Duodenal mucosa (tissue), 2 donors: ENCODE data around the gene ZEB2.

Experiments
- H3K27ac ChIP-seq: one replicate; pipeline ENCODE4 v1.7.0; 2013; ENCODE audit warnings: low read depth, low read length
- H3K27me3 ChIP-seq, 2 donors: one replicate each; pipeline ENCODE4 v1.7.0; 2013; ENCODE audit warnings: low read length in 2 of 2, control low read depth in 1 of 2; ENCODE audit not compliant: insufficient read depth in 2 of 2, control insufficient read depth in 1 of 2
- H3K36me3 ChIP-seq, 2 donors: one replicate each; pipeline ENCODE4 v1.7.0; 2013; ENCODE audit warnings: low read length in 2 of 2, control low read depth in 1 of 2; ENCODE audit not compliant: insufficient read depth in 2 of 2, control insufficient read depth in 1 of 2
- H3K4me1 ChIP-seq, 2 donors: one replicate each; pipeline ENCODE4 v1.7.0; 2013; ENCODE audit warnings: low read length in 2 of 2, control low read depth in 1 of 2; ENCODE audit not compliant: insufficient read depth in 2 of 2, control insufficient read depth in 1 of 2
- H3K4me3 ChIP-seq, 2 donors: one replicate each; pipeline ENCODE4 v1.7.0; 2013; ENCODE audit warnings: low read length in 2 of 2, low read depth in 1 of 2
- H3K9ac ChIP-seq, 2 donors: one replicate each; pipeline ENCODE4 v1.7.0; 2013; ENCODE audit warnings: low read length in 2 of 2, low read depth in 1 of 2
- H3K9me3 ChIP-seq, 2 donors: one replicate each; pipeline ENCODE4 v1.7.0; 2013; ENCODE audit warnings: low read length in 2 of 2, control low read depth in 1 of 2; ENCODE audit not compliant: control insufficient read depth in 1 of 2

Gene ZEB2

DNA sequence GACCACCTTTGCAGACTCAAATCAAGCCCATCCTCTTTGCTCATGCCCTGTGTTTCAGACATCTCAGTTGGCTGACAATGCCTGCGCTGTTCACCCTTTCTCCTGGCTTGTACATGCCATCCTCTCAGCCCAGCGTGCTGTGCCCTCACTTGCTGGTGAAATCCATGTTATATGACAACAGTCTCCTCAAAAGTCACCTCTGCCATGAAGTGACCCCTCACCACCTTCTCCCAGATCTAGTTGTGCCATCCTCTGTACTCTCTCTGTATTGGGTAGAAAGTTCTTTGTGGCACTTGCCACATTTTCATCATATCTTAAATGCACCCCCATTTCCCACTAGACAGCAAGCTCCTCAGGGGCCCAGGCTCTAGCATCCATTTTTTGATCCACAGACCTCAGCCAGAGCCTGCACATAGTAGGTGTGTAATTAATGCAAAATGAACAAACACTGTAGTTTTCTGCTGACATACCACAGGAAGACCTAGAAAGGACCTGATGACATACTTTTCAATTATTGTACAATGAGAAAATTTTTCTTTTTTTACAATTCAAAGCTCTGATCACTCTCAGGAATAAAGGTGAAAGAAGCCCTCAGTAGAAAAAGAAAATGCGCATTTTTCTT, 22.8 kb downstream of the ZEB2 start:
- Histone ChIP-seq H3K9ac (no peak overlapping the region), H3K9me3 (no peaks in the 10 kb centered on the region), H3K27me3 (no peaks in the 10 kb centered on the region), H3K27ac (no peak overlapping the region), H3K4me3 (no peak overlapping the region), H3K4me1 (peaks cover 6 to 8% of the 10 kb centered on the region in 2 donors), H3K36me3 (no peaks in the 10 kb centered on the region)

DNA sequence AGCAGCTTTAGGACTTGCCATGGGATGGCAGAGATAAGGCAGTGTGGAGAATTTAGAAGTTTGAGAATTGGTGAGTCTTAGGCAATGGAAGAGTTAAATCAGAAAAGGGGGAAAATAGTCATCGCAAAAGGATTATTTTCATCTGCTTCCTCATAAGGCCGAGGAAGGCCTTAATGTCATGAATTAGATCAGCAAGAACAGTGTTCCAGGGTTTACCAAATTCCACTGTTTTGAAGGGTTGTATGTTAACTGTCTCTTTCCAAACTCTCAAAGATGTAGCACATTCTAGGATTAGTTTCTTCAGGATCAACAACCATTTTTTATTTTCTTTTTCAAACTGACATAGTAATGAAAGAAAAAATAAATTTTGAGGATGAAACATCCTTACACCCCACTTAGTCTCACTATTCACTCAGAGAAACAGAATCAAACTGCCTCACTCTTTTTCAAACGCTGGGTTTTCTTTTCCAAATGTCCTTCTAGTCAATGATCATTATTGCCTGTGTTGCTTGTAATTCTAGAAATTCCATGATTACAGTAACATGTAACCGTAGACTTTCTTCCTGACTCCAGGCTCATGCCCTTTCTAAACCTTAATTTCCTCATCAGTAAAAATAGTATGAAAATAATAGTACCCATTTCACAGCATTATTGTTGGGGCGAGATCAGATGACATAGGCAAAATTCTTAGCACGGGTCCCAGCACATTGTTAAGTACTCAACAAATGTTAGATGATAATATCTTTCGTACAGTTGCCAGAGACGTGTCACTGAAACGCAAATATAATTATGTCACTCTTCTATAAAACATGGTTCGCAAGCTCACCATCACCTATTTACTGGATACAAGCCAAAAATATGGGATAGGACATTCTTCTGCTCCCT, 23.6 kb downstream of the ZEB2 start:
- H3K9ac ChIP-seq, result no peak overlapping the region
- H3K27ac ChIP-seq, result no peak overlapping the region
- H3K36me3 ChIP-seq, result no peaks in the 10 kb centered on the region
- H3K4me1 ChIP-seq, result peaks cover 6 to 8% of the 10 kb centered on the region in 2 donors
- H3K4me3 ChIP-seq, result no peak overlapping the region
- H3K27me3 ChIP-seq, result no peaks in the 10 kb centered on the region
- no peaks in the 10 kb centered on the region for H3K9me3 ChIP-seq

DNA sequence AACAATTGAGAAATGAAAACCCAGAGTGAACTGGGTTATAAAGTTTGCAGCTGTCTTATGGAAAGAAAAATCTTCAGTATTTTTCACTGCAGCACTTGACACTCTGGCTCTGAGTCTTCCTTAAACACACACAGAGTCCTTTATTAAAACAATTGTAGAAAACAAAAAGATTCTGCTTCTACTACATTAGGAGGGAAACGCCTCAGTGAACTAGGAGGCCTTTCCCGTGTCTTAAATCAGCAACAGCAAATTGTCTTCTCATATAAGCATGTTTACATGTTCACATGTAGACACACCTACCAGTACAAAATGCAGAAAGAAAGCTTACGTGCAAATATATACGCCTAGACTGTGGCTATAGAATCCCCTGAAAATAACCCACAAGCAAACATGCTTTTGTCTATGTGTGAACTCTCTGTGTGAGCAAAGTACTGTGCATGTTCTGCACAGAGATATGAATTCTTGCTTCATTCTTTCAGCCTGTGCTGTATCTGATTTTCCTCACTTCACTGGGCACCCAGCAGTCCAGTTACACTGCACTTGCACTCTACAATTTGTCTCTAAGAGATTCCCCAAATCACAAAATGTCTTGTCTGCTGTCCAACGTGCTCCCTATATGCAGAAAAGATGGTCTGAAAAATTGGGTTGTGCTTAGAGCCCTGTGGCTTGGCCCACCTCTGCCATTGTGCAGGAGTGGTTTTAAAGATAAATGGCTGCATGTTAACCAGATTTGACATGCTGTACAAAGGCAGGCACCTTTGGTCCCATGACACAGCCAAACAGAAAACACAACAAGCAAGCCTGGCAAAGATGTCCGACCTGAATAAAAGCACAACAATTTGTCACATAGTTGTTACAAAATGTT, 24.5 kb downstream of the ZEB2 start:
- H3K27ac ChIP-seq, result no peak overlapping the region
- H3K9ac ChIP-seq, result no peak overlapping the region
- H3K4me1 ChIP-seq, result peaks cover 6 to 8% of the 10 kb centered on the region in 2 donors
- H3K9me3 ChIP-seq, result no peaks in the 10 kb centered on the region
- no peaks in the 10 kb centered on the region for H3K36me3 ChIP-seq
- no peak overlapping the region for H3K4me3 ChIP-seq
- H3K27me3 ChIP-seq, result no peaks in the 10 kb centered on the region

DNA sequence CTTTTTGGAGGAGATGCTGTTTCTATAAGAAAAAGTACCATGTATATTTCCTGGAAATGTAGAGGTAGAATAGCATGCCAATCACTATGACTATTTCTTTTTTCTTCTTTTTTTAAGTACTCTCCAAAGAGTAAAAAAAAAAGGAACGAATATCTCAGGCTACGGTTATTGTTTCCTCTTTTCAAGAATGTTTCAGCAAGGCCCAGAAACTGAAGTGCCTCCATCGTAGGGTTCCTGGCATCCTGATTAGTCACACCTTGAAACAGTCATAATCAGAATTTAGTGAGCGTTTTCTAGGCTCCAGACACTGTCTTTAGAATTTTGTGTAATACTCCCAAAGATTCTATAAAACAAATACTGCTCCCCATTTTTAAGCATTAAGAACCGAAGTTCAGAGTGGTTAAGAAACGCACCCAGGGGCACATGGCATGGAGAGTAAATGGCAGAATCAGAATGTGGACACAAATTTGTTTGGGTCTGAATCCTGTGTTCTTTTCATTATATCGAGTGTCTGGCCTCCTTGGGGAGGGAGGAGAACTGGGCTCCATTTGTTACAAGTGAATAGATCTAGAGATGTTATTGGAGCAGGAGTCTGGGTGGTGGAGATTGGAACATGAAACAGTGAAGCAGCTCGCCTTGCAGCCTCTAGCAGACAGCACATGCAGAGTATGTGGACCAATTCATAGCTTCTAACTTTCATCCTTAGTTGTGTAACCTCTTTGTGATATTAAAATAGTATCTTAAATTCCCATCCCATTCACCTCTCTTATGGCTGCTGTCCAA, 26.7 kb downstream of the ZEB2 start:
- Histone ChIP-seq H3K36me3 (no peaks in the 10 kb centered on the region), H3K9ac (no peak overlapping the region), H3K4me1 (peaks cover 6 to 8% of the 10 kb centered on the region in 2 donors), H3K27ac (no peak overlapping the region), H3K27me3 (no peaks in the 10 kb centered on the region), H3K9me3 (no peaks in the 10 kb centered on the region), H3K4me3 (no peak overlapping the region)

DNA sequence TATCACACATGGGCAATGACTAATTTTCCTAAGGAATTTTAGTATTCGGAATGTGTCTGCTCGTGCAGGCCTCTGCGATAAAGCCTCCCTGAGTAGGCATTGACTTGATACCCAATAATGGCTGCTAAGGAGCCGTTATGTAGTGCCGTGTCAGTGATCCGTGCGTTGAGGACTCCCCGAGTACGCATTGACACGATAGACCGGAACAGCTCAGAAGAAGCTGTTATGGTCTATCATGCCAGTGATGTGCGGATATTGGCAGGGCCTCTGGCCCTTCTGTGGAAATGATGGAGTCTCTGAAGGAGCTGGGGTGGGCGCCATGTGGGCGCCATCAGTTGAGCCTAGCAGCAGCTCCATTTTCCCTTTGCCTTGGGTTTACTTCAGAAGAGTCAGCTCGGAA, 29.1 kb downstream of the ZEB2 start:
- H3K4me1 ChIP-seq, result peaks cover 6% of the 10 kb centered on the region in 2 donors
- no peaks in the 10 kb centered on the region for H3K9me3 ChIP-seq
- no peak overlapping the region for H3K27ac ChIP-seq
- no peaks in the 10 kb centered on the region for H3K36me3 ChIP-seq
- no peak overlapping the region for H3K9ac ChIP-seq
- no peak overlapping the region for H3K4me3 ChIP-seq
- no peaks in the 10 kb centered on the region for H3K27me3 ChIP-seq

DNA sequence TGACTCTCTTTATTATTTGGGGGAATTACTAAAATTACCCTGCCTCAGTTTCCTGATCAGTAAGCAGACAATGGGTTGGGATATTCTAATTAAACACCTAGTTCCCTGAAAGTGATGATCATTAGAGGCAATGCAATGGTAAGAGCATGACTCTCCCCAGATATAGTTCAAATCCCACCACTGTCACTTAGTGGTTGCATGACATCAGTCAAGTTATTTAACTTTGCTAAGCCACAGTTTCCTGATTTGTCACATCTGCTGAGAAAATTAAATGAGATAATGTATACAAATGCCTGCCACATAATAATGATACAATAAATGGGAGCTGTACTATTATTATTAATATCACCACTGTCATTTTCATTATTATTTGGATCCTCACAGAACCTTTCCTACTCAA, 29.9 kb downstream of the ZEB2 start:
- Histone ChIP-seq H3K27ac (no peak overlapping the region), H3K27me3 (no peaks in the 10 kb centered on the region), H3K9ac (no peak overlapping the region), H3K4me3 (no peak overlapping the region), H3K4me1 (no peaks in the 10 kb centered on the region), H3K9me3 (no peaks in the 10 kb centered on the region), H3K36me3 (no peaks in the 10 kb centered on the region)

DNA sequence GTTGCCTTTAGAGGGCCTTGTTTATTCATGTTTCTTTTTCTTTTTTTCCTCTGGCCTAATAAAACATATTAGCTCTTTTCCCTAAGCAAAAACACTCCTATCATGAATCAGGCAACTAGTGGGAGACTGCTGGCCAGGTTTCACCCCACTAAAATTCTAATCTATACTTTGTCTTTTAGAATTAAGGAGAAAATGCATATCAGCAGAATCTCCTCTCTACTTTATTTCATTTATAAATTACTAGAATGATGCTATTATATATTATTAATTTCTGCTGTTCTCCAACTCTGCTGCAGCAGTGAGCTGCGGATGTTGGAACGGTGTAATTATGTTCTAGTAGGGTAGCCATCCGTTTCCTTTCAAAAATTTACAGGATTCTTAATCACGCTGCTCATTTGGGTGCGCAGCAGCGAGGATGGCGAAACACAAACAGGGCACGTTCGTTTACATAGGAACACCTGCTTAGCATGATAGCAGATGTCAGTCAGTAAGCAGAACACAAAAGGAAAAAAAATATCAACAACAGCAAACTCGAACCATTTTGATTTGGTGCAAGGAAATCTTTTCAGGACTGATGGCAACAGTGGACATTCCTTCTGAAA, 30.5 kb downstream of the ZEB2 start:
- no peak overlapping the region for H3K9ac ChIP-seq
- H3K36me3 ChIP-seq, result no peaks in the 10 kb centered on the region
- no peak overlapping the region for H3K4me3 ChIP-seq
- H3K27ac ChIP-seq, result no peak overlapping the region
- no peaks in the 10 kb centered on the region for H3K27me3 ChIP-seq
- H3K4me1 ChIP-seq, result no peaks in the 10 kb centered on the region
- H3K9me3 ChIP-seq, result no peaks in the 10 kb centered on the region

DNA sequence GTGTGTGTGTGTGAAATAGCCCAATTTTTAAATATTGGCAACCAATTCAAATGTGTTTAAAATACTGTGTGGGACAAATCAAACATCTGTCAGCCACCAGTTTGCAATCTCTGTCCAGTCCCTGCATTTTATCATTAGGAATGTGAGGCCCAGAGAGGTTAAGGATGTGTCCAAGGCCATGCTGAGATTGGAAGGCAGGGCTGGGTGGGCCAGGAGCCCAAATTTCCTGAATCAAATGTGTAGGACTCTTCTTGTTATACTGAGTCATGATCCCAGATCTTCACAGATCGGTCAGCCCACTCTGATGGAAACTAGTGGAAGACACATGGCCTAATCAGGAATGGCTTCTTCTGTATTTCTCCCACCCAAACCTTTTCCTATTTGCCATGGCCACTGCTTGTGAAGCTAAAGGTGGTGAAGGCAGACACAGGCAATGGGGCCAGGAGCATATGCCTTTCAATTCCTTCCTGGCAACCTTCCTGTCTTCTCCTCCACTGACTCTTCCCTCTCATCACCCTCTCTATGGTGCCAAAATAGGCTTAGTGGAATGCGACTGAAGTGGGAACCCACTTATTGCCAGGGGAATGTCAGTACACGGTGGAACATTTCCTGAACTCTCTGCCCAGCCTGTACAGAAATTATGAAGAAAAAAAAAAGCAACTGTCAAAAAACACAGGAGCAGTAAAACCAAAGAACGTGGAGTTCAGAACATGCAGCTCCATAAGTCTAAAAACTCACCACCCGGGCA, 35.5 kb downstream of the ZEB2 start:
- Histone ChIP-seq H3K9ac (no peak overlapping the region), H3K4me1 (no peaks in the 10 kb centered on the region), H3K4me3 (no peak overlapping the region), H3K27ac (no peak overlapping the region), H3K27me3 (no peaks in the 10 kb centered on the region), H3K36me3 (no peaks in the 10 kb centered on the region), H3K9me3 (no peaks in the 10 kb centered on the region)

DNA sequence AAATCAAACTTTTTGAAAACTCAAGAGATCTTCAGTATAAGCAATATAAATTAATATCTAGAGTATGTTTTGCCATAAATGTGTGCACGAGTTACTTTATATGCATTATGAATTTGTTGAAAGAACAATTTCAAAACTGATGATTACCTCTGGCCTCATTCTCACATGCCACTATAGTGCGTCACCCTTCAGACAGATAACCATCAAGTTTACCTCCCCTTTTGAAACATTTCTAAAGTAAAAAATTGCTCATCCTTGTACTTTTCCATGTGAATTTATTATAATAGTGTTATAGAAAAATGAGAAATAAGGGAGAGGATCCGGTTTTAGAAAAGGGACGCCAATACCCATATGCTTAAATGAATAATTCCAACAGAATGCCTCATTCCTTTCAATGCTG, 38.3 kb downstream of the ZEB2 start:
- Histone ChIP-seq H3K27me3 (no peaks in the 10 kb centered on the region), H3K4me3 (no peak overlapping the region), H3K9me3 (no peaks in the 10 kb centered on the region), H3K9ac (no peak overlapping the region), H3K27ac (no peak overlapping the region), H3K36me3 (no peaks in the 10 kb centered on the region), H3K4me1 (peaks cover under 1 to 3% of the 10 kb centered on the region in 2 donors)
